ENCODE measurements around the gene HOMER2. TPM values are rescaled to one million over a fixed set of nuclear protein-coding genes. Genes with fewer than 3 reads are reported as not detected.

HOMER2 gene
- total RNA-seq, 1 experiment from 2014 or later = 14.2 TPM

GRCh38 chr15:82828075-82828474, 124.4 kb downstream of the HOMER2 start:
- Histone ChIP-seq H4K20me1 (ENCODE audit: control insufficient read depth, insufficient read depth, insufficient read length) (no peaks in the 10 kb centered on the region), H3K27me3 (ENCODE audit: insufficient read depth, low read length) (no peaks in the 10 kb centered on the region), H2BK120ac (ENCODE audit: low read depth, low read length, poor library complexity, severe bottlenecking) (no peak overlapping the region), H3K4me1 (ENCODE audit: insufficient read depth, low read length) (no peaks in the 10 kb centered on the region), H3K56ac (ENCODE audit: insufficient read length, low read depth, low read length) (no peak overlapping the region), H2BK20ac (ENCODE audit: low read depth, low read length, poor library complexity, severe bottlenecking) (no peak overlapping the region), H3K4ac (ENCODE audit: low read depth, low read length) (no peak overlapping the region), H2BK15ac (ENCODE audit: low read depth, low read length) (no peak overlapping the region), H3K18ac (ENCODE audit: insufficient read length, low read depth, low read length) (no peak overlapping the region), H3K79me1 (ENCODE audit: insufficient read depth, low read depth, low read length, poor library complexity, severe bottlenecking) (no peaks in the 10 kb centered on the region), H3K14ac (ENCODE audit: insufficient read depth, low read length) (no peak overlapping the region), H3K79me2 (ENCODE audit: insufficient read depth, low read length) (no peaks in the 10 kb centered on the region), H2AFZ (ENCODE audit: low read length) (no peak overlapping the region), H2AK5ac (ENCODE audit: insufficient read length, low read length) (no peak overlapping the region), H3K27ac (ENCODE audit: insufficient read length, low read depth, low read length) (no peak overlapping the region), H3K9ac (ENCODE audit: extremely low read depth, insufficient read length, low read length) (no peak overlapping the region), H2BK12ac (ENCODE audit: insufficient read length, low read depth, low read length) (no peak overlapping the region), H3K23me2 (ENCODE audit: insufficient read length, low read depth, low read length, poor library complexity, severe bottlenecking) (no peaks in the 10 kb centered on the region), H4K91ac (ENCODE audit: insufficient read length, low read depth, low read length) (no peak overlapping the region), H3K23ac (ENCODE audit: insufficient read length, low read depth, low read length) (no peak overlapping the region), H4K5ac (ENCODE audit: insufficient read length, low read depth, low read length) (no peak overlapping the region), H2BK5ac (ENCODE audit: insufficient read length, low read length) (no peak overlapping the region), H3T11ph (ENCODE audit: low read length) (no peak overlapping the region), H3K9me3 (ENCODE audit: control insufficient read depth, low read depth, low read length) (no peaks in the 10 kb centered on the region), H3K4me2 (ENCODE audit: insufficient read depth, insufficient read length, low read length) (no peak overlapping the region), H4K8ac (replicated peaks; ENCODE audit: insufficient read length, low read depth, low read length) (no peak overlapping the region)
- Mint-ChIP-seq H3K27me3 (ENCODE audit: low read depth) (no peaks in the 10 kb centered on the region; the same call in 1 of the 2 replicates), H3K4me3 (no peak overlapping the region), H3K27ac (no peak overlapping the region), H3K36me3 (ENCODE audit: insufficient read depth in 1 of 3, low read depth in 3 of 3) (peaks cover 7 to 49% (median 26%) of the 10 kb centered on the region in 3 experiments; a peak in 6 of 7 replicates), H3K9me3 (no peaks in the 10 kb centered on the region), H3K4me1 (no peaks in the 10 kb centered on the region)
- TF ChIP-seq, protein P1, sequence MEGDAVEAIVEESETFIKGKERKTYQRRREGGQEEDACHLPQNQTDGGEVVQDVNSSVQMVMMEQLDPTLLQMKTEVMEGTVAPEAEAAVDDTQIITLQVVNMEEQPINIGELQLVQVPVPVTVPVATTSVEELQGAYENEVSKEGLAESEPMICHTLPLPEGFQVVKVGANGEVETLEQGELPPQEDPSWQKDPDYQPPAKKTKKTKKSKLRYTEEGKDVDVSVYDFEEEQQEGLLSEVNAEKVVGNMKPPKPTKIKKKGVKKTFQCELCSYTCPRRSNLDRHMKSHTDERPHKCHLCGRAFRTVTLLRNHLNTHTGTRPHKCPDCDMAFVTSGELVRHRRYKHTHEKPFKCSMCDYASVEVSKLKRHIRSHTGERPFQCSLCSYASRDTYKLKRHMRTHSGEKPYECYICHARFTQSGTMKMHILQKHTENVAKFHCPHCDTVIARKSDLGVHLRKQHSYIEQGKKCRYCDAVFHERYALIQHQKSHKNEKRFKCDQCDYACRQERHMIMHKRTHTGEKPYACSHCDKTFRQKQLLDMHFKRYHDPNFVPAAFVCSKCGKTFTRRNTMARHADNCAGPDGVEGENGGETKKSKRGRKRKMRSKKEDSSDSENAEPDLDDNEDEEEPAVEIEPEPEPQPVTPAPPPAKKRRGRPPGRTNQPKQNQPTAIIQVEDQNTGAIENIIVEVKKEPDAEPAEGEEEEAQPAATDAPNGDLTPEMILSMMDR (conservative IDR thresholded peaks at IDR 0.05) = no peak
- WGBS (ENCODE audit: extremely low coverage, insufficient read length, low lambda C conversion rate) = no CpG with 5 or more reads among the region's 1 CpG
- no peak for DNase-seq

Data from H9 (cell line).